Islet precursor cell (in vitro differentiated cells): ENCODE data around the gene ARHGEF2.
"Not testable (repeated sequence)": the region's sequence is repeated elsewhere in the genome, so short reads cannot be mapped to it uniquely, and the experiment has no call there.

Experiments
- DNase-seq: peaks from one replicate; pipeline ENCODE4 v3.0.0-alpha.2; 2018

Gene ARHGEF2

GRCh38 chr1:155990005-155990739, 11.8 kb upstream of the ARHGEF2 start:
- DNase-seq, result peak; percentile 35

GRCh38 chr1:155989242-155990004, 11.1 kb upstream of the ARHGEF2 start:
- DNase-seq, result peak; percentile 84

- DNase-seq, result not testable (repeated sequence)
Measured at GRCh38 chr1:155984903-155985645, 6.7 kb upstream of the ARHGEF2 start.

GRCh38 chr1:155984341-155984740, 6.0 kb upstream of the ARHGEF2 start:
- DNase-seq, result peak; percentile 65

GRCh38 chr1:155983191-155984024, 5.1 kb upstream of the ARHGEF2 start:
- DNase-seq, result peak; percentile 68

GRCh38 chr1:155982106-155982505, 3.8 kb upstream of the ARHGEF2 start:
- no peak for DNase-seq

- DNase-seq, result no peak
Measured at GRCh38 chr1:155981266-155982088, 3.1 kb upstream of the ARHGEF2 start.

- no peak for DNase-seq
Measured at GRCh38 chr1:155979597-155980343, 1.4 kb upstream of the ARHGEF2 start.

GRCh38 chr1:155978973-155979429, 654 bp upstream of the ARHGEF2 start:
- no peak for DNase-seq

GRCh38 chr1:155977690-155978324, 540 bp downstream of the ARHGEF2 start:
- peak; percentile 64 for DNase-seq

- no peak for DNase-seq
Measured at GRCh38 chr1:155976913-155977689, 1.2 kb downstream of the ARHGEF2 start.

GRCh38 chr1:155976062-155976912, 2.1 kb downstream of the ARHGEF2 start:
- DNase-seq, result peak; percentile 78

- no peak for DNase-seq
Measured at GRCh38 chr1:155975375-155976061, 2.8 kb downstream of the ARHGEF2 start.

GRCh38 chr1:155974208-155975115, 3.9 kb downstream of the ARHGEF2 start:
- no peak for DNase-seq

GRCh38 chr1:155973723-155974122, 4.6 kb downstream of the ARHGEF2 start:
- no peak for DNase-seq

- no peak for DNase-seq
Measured at GRCh38 chr1:155971910-155972809, 6.2 kb downstream of the ARHGEF2 start.
